Measurements from ENCODE around the gene FBXW5. TPM values are rescaled to one million over a fixed set of nuclear protein-coding genes. Genes with fewer than 3 reads are reported as not detected.

Gene FBXW5
- total RNA-seq, 1 experiment from 2014 or later, result 88.3 TPM

DNA sequence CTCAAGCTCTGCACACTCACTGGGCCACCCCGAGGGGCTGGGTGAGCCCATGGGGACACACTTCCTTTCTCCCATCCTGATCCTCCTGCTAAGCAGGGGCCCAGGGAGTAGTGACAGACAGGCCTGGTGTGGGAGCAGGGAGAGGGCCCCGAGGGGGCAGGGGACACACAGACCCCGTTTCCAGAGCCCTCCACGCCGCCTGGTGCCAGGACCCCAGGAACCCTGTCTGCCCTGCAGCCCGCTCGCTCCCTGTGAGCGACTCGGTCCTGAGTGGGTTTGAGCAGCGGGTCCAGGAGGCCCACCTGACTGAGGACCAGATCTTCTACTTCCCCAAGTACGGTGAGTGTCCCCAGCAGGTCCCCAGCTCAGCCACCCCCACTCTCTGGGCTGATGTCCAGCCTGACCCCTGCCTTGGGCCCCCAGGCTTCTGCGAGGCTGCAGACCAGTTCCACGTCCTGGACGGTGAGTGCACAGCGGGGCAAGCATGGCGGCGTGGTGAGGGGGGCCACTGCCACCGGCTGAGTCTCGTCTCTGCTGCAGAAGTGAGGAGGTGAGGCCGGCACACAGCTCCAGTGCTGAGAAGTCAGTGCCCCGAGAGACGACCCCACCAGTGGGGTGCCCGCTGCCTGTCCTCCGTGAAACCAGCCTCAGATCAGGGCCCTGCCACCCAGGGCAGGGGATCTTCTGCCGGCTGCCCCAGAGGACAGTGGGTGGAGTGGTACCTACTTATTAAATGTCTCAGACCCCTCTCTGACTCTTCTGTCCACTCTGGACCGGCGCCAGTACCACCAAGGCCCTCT lies 1.9 kb upstream of the FBXW5 start:
- no peak for DNase-seq
- Histone ChIP-seq H3K4me3 (no peak overlapping the region), H3K27me3 (no peaks in the 10 kb centered on the region), H3K9me3 (no peaks in the 10 kb centered on the region), H3K36me3 (peaks cover 22% of the 10 kb centered on the region)

DNA sequence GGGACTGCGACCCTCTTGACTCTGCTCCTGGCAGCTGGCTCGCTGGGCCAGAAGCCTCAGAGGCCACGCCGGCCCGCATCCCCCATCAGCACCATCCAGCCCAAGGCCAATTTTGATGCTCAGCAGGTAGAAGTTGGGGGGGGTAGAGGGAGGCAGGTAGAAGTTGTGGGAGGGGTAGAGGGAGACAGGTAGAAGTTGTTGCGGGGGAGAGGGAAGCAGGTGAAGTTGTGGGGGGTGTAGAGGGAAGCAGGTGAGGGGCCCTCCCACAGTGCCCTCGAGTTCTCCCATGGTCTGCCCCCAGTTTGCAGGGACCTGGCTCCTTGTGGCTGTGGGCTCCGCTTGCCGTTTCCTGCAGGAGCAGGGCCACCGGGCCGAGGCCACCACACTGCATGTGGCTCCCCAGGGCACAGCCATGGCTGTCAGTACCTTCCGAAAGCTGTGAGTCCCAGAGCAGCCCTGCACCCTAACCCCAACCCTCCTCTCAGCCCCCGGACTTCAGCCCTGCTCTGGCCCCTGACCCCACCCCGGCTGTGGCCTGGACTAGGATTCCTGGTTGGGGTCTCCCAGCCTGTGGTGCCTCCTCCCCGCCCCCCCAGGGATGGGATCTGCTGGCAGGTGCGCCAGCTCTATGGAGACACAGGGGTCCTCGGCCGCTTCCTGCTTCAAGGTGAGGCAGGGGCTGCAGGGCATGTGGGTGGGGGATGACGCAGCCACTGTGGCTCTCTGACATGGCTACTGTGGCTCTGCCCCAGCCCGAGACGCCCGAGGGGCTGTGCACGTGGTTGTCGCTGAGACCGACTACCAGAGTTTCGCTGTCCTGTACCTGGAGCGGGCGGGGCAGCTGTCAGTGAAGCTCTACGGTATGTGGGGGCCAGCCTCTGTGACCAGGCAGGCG lies 1.0 kb upstream of the FBXW5 start:
- Histone ChIP-seq H3K9me3 (no peaks in the 10 kb centered on the region), H3K36me3 (peaks cover 31% of the 10 kb centered on the region), H3K4me3 (no peak overlapping the region), H3K27me3 (no peaks in the 10 kb centered on the region)
- DNase-seq, result no peak

DNA sequence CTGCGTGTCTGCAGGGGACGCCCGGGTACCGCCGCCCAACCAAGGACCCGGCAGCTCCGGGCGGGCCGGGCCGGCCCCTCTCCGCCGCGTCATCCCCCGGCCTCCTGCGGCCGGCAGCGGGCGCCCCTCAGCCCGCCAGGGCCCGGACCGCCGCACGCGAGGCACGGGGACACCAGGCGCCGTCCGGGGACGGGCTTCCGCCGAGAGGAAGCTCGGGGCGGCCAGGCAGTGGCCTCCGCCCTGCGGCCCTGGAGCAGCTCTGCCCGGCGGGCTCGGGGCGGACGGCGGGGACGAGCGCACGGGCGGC lies 373 bp downstream of the FBXW5 start:
- no peak for DNase-seq
- peak overlapping the region; percentile 83 for H3K4me3 ChIP-seq
- no peaks in the 10 kb centered on the region for H3K27me3 ChIP-seq
- peaks cover 38% of the 10 kb centered on the region for H3K36me3 ChIP-seq
- H3K9me3 ChIP-seq, result no peaks in the 10 kb centered on the region

DNA sequence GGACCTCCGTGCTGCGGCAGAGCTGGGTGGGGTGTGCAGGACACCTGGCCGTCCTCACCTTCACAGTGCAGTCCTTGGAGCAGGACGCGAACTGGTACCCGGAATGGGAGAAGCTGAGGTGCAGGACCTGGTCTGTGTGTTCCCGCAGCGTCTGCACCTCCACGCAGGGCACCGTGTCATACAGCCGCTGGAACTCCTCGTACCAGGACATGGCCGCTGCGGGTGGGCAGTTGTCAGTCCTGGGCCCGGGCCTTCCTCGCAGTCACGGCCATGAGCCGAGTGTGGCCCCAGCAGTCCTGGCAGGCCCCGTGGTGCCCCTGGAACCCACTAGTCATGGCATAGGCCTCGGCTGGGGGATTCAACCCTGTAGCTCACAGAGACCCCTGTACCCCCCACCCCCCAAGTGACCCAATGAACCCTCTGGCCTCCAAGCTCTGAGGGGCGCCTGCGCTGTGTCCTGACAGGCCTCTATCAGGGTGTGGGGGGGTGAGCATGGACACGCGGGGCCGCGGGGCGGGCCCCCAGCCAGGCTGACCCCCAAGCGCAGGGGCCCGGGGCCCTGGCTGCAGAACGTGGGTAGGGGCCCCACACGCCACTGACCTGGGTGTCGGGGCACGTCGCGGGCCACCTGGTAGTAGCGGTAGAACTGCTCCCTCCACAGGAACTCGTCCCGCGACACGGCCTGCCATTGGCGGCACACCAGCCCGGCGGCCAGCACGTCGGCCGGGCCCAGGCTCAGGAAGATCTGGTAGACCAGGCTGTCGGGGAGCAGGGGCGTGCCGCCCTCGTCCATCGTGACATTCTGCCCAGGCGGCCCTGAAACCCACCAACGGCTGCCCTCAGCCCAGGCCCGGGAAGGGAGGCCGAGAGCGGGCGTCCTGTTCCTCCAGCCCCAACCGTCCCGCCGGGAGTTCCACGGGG lies 987 bp downstream of the FBXW5 start:
- no peaks in the 10 kb centered on the region for H3K27me3 ChIP-seq
- H3K9me3 ChIP-seq, result no peaks in the 10 kb centered on the region
- peak overlapping the region; percentile 83 for H3K4me3 ChIP-seq
- peak; percentile 45 for DNase-seq
- H3K36me3 ChIP-seq, result peaks cover 38% of the 10 kb centered on the region

DNA sequence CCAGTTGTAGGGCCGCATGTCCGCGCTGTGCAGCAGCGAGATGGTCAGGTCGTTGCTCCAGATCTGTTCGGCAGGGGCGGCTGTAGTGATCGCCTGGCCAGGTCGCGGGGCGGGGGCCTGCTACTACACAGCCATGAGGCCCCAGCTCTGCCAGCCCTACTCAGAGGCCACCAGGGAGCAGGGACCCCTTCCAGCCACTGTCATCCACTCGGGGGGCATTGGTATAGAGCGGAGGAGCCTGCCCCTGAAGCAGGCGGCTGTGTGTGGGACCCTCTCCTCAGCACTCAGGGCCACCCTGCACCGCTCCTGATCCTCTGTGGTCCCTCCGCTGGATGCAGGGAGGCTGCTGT lies 1.7 kb downstream of the FBXW5 start:
- Histone ChIP-seq H3K9me3 (no peaks in the 10 kb centered on the region), H3K4me3 (peak overlapping the region; percentile 83), H3K27me3 (no peaks in the 10 kb centered on the region), H3K36me3 (peaks cover 38% of the 10 kb centered on the region)
- no peak for DNase-seq

DNA sequence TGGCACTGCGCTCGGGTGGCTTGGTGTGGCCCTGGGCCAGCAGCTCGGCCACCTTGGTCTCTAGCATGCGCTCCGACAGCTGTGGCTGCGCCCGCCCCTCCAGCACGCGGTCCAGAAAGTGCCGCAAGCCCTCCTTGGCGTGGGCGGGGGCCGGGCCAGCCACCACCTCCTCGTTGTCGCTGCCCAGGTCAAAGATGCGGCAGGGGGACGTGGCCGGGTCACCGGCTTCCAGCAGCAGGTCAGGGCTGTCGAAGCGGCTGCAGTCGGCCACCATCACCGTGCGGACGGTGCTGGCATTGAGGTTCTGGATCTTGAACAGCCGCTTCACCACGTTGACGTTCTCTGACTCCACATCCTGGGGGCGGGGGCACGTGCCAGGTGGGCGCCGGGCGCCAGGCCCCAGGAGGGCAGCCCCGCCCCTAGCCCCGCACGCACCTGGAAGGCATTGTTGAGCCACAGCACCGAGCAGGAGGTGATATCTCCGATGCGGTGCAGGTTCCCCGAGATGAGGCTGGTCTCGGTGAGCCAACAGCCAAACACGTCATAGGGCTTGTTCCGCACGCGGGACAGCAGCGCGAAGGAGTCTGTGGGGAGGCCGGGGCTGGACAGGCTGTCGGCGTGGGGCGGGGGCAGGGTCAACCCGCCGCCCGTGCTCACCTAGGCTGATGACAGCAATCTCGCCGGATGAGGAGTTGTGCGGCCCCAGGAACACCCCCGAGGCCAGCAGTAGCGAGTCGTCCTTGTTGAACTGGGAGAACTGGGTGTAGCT lies 2.2 kb downstream of the FBXW5 start:
- DNase-seq, result no peak
- Histone ChIP-seq H3K9me3 (no peaks in the 10 kb centered on the region), H3K36me3 (peaks cover 42% of the 10 kb centered on the region), H3K27me3 (no peaks in the 10 kb centered on the region), H3K4me3 (no peak overlapping the region)

DNA sequence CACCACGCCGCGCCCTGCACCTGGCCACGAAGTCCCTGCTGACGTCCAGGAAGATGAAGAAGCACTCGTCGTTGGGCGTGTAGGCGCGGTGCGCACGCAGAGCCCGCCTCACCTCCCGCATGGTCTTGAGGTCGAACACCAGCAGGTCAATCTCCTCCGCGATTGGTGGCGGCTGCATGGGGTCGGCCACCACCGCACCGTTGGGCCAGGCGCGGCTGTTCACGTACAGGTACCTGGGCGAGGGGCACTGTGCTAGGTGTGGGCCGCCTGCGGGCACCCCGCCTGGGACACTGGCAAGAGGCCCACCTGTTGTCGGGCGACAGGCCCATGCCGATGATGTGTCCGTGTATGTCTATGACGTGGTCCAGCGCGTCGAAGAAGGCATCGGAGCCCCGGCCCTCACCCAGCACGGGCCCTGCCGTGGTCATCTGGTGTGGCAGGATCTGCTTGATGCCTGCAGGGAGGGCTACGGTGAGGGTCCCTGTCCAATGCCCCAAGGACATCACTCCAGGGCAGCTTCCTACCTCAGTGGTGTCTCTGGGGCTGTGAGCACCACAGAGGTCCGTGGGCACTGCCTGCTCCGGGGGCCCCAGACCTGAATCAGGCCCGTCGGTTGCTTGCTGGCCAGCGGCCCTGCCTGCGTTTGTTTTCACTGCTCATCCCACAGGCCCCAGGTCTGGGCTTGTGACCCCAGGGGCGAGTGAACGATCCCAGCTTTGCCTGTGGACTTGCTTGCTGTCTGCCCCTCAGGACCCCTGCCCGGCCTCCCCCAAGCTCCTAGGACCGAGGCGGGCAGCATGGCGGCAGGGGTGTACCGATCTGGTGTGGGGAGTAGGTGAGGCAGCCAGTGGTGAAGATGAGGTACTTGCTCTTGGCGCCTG lies 3.1 kb downstream of the FBXW5 start:
- no peak for DNase-seq
- Histone ChIP-seq H3K36me3 (peaks cover 42% of the 10 kb centered on the region), H3K4me3 (no peak overlapping the region), H3K9me3 (no peaks in the 10 kb centered on the region), H3K27me3 (no peaks in the 10 kb centered on the region)

DNA sequence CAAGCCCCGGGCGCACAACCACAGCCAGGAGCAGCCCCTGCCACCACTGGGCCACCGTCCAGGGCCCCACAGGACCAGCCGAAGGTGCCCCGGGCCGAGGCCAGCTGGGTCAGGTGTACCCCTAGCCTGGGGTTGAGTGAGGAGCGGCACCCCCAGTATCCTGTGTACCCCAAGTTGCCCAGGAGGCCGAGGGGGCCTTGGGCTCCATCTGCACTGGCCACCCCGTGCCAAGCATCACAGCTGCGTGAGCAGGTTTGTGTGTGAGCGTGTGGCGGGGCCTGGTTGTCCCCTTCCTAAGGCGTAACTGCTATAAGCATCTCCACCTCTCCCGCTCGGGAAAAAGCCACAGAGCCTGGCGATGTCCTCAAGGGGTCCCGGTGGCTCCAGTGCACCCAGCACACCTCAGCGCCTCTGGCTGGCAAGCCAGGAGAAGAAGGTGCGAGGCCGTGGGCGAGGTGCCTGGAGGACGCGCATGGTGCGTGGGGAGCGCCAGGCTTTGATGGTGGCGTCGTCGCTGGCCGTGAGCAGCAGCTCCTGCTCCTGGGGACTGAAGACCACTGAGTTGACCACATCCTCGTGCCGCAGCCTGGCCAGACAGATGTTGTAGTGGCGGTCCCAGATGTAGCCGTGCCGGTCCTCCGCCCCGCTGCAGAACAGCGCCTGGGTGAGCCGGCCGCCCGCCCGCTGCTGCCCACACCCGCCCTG lies 3.9 kb downstream of the FBXW5 start:
- Histone ChIP-seq H3K27me3 (no peaks in the 10 kb centered on the region), H3K36me3 (peaks cover 42% of the 10 kb centered on the region), H3K4me3 (no peak overlapping the region), H3K9me3 (no peaks in the 10 kb centered on the region)
- no peak for DNase-seq

DNA sequence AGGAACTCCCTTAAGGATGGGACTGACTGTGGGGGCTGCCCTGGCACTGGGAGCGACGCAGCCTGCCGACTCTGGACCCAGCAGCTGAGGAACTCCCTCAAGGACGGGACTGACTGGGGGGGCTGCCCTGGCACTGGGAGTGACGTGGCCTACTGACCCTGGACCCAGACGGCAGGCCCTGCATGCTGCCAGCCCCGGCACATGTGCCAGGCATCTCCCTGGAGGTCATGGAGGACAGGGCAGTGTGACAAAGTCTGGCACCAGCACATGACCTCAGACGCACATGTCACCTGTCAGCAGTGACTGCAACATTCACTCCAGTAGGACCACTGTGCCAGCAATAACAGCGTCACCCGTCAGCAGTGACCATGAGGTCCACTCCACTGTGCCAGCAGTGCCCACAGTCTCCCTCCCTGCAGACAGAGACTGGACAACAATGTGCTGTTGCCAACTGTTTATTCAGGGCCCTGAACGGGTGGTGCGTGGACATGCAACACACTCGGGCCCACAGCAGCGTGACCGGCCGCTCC lies 4.5 kb downstream of the FBXW5 start:
- Histone ChIP-seq H3K27me3 (no peaks in the 10 kb centered on the region), H3K36me3 (peaks cover 42% of the 10 kb centered on the region), H3K4me3 (no peak overlapping the region), H3K9me3 (no peaks in the 10 kb centered on the region)
- no peak for DNase-seq

DNA sequence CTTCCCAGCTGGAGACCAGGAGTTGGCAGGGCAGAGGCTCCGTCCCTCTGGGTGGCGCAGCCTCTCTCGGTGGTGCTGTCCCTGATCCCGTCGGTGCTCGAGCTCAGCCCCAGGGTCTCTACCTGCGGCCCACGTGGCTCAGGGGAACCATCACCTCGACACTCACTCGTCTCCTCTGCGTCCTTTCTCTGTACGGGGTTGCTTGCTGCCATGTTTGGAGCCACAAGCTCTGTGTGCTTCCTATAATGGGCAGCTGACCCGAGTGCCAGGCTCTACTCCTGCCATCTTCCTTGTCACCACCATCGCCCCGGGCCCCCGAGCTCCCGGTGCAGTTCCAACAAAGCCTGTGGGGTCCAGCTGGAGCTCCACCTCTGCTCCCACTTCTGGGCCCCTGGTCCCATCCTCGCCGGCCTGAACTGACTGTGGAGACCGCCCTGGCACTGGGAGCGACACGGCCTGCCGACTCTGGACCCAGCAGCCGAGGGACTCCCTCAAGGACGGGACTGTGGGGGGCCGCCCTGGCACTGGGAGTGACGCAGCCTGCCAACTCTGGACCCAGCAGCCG lies 5.0 kb downstream of the FBXW5 start:
- no peak for DNase-seq
- H3K36me3 ChIP-seq, result peaks cover 47% of the 10 kb centered on the region

DNA sequence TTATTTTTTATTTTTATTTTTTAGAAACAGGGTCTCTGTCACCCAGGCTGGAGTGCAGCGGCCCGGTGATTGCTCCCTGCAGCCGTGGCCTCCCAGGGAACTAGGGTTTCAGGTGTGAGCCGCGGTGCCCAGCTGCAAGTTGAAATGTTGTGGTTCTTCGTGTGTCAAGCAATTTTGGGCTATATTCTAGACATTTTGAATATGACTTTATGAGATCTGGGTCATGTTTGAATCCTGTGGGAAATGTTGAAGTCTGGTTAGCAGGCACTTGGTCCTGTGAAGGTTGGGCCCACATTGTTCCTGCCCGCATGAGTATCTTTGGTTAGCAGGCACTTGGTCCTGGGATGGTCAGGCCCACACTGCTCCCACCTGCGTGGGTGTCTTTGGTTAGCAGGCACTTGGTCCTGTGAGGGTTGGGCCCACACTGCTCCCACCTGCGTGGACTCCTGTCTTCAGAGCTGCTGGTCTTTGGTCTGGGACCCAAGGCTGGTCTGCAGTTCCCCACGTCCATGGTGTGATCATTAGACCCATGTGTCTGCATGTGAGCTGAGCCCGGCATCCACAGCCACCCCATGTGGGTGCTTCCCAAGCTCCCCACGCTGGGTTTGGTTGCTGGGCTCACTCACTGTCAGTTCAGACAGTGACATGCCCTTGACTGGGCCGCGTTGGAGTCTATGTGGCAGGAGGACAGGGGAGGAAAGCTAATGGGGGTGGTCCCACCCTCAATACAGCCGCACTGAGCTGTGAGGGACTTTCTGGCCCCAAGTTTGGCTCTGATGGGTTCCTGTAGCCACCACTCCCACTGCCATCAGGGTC lies 7.1 kb downstream of the FBXW5 start:
- H3K4me3 ChIP-seq, result no peak overlapping the region
- no peaks in the 10 kb centered on the region for H3K9me3 ChIP-seq
- H3K27me3 ChIP-seq, result no peaks in the 10 kb centered on the region
- no peak for DNase-seq
- H3K36me3 ChIP-seq, result peaks cover 50% of the 10 kb centered on the region

More for the DNA sequence above, 5.0 kb downstream of the FBXW5 start:
- H3K4me3 ChIP-seq, result no peak overlapping the region
- H3K27me3 ChIP-seq, result no peaks in the 10 kb centered on the region
- H3K9me3 ChIP-seq, result no peaks in the 10 kb centered on the region

DNA sequence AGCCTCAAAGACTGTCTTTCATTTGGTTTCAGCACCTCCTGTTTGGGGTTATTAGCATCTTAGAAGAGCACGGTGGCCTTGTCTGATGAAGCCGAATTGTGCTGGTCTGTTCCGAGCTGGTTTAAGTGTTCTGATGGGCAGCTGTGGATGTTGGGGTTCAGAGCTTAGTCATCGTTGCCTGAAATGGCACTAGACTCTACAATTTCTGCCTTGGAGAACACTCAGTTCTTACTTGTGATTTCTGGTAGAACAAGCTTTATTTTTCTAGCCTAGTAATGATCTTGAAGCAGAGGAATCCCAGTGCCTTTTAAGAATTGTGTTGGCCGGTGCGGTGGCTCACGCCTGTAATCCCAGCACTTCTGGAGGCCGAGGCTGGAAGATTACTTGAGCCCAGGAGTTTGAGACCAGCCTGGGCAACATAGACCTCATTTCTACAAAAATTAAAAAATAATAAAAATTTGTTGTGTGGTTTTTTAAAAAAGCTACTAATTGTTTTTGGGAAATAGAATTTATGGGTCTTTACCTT lies 7.8 kb downstream of the FBXW5 start:
- Histone ChIP-seq H3K27me3 (no peaks in the 10 kb centered on the region), H3K36me3 (peaks cover 47% of the 10 kb centered on the region), H3K4me3 (no peak overlapping the region), H3K9me3 (no peaks in the 10 kb centered on the region; the same call in 1 of the 2 replicates)
- DNase-seq, result no peak

DNA sequence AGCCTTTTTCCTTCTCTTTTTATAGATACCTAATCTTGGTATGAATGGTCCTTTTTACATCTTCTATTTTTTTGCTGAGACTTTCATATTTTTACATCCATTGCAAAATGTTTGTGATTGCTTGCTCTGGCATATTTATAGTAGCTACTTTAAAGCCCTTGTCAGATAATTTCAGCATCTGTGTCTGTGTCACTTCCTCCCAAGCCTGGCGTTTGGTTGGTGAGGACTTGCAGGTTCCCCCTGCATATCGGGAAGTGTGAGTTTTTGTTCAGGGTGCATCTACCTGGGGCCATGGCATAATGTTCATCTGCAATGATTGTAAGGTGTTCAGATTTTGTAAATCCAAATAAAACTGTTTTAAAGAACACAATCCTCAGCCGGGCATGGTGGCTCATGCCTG lies 8.9 kb downstream of the FBXW5 start:
- Histone ChIP-seq H3K4me3 (no peak overlapping the region), H3K9me3 (peaks cover 2% of the 10 kb centered on the region; the same call in 1 of the 2 replicates), H3K36me3 (peaks cover 43% of the 10 kb centered on the region), H3K27me3 (no peaks in the 10 kb centered on the region)
- no peak for DNase-seq

Data from MG63 (cell line).